Left kidney (tissue), 2 donors: ENCODE measurements around the gene ANAPC13. TPM values are rescaled to one million over a fixed set of nuclear protein-coding genes. Genes with fewer than 3 reads are reported as not detected.

Experiments
- DNase-seq: peaks from one replicate; pipeline ENCODE4 v3.0.0-alpha.2; 2013
- polyA plus RNA-seq: library from polyadenylated mRNA; unstranded; fragments of 120-200 nt; gene quantifications from one replicate; pipeline ENCODE4 v1.2.1, GENCODE V29; 2013; ENCODE audit not compliant: insufficient read length

Gene ANAPC13
- polyA plus RNA-seq, 1 donor, result 136 TPM

DNA sequence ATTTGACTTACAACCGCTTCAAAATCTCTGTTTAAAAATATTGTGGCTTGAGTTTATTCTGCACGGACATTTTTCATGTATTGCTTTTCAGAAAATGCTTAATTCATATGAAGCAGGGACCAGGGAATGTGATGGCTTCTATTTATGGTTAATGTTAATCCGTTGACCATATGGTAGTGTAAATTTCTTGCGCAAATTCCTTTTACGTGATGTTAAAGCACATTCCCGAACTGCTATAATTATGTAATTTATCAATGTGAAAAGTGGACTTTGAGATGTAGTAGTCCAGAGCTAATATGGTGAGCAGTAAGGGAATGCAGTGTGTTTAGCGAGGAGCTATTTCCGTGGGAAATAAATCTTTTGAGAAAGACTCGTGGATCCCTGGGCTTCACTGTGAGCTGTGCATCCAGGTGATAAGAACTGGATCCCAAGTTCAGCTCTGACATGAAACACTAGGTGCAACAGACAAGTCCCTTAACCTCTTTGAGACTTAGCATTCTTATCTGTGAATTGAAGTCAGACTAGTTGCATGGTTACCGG lies 27.3 kb downstream of the ANAPC13 start:
- DNase-seq, result no peak

DNA sequence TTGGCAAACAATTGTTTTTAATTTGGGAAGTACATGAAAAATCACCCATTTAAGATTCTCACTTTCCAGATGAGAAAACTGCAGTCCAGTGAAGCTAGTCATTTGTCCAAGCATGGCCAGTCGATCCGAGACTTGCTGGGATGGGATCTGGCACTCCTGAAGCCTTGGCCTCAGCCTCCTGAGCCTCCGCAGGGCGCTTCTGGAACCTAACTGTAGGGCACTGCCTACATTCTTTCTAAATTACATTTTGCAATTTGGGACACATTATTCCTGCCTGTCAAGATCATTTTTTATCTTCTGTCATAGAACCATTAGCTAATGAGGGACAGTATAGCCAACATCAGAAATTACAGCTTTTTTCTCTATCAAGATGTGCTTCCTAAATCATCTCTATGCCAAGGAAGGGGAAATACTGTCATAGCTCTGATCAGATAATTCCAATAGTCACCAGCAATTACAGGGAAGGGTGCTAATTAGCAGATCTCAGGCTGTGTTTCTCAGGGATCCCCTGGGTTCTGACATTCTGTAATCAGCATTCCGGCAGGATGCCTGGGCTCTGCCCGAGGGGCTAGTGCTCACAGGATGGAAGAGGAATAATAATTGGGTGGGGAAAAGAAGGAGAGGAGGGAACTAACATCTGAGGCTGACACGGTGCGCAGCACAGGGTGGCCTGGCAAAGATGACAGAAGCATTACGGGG lies 28.3 kb downstream of the ANAPC13 start:
- DNase-seq, result no peak

DNA sequence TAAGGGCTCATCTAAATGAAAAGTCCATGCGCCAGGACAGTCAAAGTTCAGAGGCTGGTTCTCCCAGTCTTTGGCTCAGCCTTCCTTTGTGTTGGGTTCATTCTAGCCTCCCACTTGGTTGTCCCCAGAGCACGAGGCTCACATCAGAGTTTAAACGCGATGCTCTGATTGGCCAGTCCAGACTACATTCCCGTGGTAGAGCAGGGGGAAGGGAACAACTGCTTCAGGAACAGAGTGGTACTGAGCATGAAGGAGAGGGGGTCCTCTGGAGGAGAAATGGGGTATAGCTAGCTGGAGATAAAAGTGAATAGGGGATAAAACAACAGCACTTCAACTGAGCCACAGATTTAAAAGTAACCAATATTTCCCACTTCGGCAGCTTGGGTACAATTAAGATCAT lies 32.2 kb downstream of the ANAPC13 start:
- DNase-seq, result no peak

DNA sequence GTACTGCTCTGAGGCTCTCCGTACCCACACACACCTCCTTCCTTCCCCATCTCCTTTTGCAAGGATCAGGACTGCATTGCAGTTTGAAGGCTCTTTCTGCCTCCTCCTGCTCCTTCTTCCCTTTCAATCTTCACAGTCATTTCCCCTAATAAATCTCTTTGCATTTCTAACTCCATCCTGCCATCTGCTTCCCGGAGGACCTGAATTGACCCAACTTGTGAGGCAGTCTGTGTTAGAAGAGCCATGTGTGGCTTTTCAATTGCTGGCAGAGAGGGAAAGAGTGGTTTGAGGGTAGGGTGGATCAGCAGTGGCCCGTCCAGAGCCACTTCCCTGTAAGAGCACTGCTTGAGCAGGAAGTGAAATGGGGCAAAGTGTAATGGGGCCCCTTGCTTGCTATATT lies 35.8 kb downstream of the ANAPC13 start:
- DNase-seq, result no peak

DNA sequence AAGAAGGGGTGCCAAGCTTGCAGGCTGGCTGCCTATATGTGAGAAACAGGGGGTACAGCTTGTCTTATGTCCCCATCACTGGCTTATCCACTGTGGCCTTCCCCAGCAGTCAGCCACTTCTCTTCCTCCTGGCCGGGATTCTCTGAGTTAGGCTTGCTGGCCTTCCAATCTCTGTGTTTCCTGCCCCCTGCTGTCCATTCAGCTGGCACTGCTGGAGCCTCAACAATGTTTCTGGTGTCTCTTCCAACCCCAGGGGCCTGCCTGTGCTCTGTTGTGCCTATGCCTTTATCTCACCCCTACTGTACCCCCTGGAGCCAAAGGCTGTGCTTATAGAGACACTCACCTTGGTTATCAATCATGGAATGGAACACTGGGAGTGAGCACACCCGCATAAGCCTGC lies 36.5 kb downstream of the ANAPC13 start:
- DNase-seq, result no peak

DNA sequence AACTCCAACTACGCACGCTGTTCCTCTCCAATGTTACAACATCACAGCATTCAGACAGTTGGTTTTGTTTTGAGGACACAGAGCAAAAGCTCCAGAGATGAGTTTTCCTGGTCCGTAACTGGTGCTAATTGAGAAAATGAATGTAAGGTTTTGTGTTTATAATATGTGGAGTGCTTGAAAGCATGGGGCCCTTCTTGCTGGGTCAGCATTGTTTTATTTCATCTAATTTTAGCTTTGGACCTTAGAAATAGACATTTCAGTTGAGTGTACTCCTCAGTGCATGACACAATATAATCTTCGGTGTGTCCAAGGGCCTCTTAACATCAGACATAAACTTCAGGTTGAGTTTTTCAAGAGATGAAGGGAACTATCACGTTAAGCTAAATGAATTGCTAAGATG lies 37.1 kb downstream of the ANAPC13 start:
- no peak for DNase-seq

DNA sequence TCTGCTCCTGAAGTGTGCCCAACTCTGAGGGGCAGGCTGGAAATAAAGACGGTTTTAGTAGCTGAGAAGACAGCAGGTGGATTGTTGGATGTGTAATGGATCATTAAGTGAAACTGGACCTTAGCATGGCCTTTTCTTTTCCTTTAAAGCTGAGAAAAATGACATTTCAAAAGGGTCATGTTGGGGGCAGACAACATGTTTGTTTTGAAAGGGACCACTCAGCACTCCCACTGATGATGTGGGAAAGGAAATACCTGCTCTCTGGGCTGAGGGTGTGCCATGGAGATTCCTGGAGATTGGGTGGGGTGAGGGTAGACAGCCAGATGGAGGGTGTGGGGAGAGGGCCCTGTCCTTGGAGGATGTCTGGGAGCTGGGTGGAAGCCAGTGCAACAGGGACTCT lies 38.4 kb downstream of the ANAPC13 start:
- no peak for DNase-seq

DNA sequence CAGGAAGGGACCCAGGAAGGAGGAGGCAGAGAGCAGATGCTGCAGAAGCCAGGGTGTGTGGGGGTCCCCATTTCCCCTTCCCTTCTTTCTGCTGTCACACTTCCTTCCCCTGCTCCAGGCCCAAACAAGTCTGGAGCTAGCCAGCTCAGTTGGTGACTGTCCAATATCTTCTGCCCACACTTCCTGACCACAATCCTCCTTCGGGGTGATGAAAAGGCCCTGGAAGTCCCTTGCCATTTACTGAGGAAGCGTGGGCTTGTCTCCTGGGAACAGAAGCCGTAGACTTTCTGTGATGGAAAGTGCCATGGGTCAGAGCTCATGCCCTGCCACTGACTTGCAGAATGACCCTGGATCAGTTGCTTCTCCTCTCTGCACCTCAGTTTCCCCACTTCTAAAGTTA lies 39.0 kb downstream of the ANAPC13 start:
- DNase-seq, result no peak

DNA sequence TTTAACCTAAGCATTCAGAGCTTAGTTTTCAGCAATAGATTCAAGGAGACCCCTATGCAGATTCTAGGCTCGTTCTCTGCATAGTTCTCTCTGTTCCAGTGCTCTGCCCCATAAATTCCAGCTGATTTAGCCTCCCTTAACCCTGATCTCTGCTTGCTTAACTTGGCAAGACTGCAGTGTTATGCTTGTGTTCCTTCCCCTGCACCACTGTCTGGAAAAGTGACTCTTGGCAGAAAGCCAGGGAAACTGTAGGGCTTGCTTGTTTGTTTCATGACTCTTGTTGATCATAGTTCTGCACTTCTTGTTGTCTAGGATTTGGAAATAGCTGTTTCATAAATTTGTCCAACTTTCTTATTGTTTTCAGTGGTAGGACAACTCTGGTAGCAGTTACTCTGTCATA lies 40.1 kb downstream of the ANAPC13 start:
- peak; percentile 80 for DNase-seq

DNA sequence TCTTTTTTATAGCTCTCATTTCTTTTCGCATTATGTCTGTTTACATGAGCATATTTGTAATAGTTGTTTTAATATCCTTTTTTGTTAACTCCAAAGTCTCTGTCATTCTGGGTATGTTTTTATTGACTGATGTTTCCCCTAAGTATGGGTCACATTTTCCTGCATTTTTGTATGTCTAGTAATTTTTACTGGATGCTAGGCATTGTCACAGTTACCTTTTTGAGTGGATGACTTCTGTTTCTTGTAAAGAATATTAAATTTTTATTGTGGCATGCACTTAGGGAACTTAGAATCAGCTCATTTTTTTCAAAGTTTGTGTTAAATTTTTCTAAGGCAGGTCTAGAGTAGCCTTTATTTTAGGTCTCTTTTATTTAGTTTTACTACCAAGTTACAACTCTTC lies 40.7 kb downstream of the ANAPC13 start:
- no peak for DNase-seq

DNA sequence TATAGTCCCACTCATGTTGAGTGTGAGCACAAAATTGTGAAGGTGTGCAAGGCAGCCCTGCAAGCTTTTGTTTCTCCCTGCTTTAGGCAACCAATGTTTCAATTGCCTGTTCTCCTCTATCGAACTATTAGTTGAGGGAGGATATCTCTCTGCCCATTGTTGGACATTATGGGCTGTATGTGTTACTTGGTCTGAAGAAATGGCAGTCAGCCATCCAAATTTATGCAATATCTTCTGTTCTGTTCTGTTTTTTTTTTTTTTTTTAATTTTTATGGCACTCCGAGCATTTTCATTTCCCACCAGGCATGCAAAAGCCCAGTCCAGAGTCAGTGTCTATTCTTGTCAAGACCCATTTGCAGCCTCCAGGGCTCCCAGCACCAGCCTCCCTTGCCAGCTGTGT lies 44.0 kb downstream of the ANAPC13 start:
- DNase-seq, result no peak

DNA sequence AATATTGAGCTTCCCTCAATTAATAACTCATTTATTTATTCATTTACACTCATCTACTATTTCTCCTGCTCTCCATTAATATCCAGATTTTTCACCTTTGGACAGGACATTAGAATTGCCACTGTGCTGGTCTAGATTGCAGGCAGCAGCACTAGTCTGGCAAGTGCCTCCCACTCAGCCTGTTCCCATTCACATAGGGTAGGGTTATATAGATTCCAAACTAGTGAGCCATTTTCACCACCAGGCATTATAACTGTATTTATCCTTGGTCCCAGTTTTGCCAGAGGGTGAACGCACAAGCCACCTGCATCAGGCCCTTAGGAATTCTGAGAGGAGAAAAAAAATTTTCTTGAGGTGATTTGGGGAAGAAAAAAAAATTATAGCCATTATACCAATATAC lies 44.5 kb downstream of the ANAPC13 start:
- DNase-seq, result no peak

DNA sequence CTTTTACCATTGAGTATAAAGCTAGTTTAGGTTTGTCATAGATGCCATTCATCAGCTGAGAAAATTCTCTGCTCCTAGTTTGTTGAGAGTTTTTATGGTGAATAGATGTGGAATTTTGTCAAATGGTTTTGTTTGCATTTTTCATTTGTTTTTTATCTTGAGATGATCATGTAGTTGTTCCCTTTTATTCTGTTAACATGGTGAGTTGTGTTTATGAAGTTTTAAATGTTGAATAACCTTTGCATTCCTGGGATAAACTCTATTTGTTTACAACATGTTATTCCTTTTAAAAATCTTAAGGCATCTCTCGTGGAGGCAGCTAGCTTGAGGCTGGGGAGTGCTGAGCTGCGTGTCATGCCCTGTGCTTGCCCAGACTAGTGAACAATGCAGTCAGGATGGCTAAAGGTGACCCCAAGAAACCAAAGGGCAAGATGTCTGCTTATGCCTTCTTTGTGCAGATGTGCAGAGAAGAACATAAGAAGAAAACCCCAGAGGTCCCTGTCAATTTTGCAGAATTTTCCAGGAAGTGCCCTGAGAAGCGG lies 48.5 kb downstream of the ANAPC13 start:
- no peak for DNase-seq

DNA sequence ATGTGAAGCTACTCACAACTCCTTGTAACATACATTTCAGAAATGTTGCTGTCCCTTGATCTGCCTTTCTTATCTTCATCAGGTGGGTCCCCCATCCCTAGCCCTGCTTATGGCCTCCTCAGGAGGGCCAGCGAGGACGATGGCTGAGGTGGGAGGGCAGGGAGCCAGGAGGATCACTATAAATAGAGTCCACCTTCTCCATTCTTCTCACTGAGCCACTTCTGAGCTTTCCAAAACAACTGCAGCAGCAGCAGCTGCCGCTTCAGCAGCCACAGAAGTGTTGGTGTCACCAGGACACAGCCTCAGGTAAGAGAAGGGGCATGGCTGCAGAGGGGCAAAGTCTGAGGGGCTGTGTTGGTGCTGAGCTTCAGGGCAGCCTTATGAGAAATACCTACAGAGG lies 53.5 kb downstream of the ANAPC13 start:
- DNase-seq, result no peak

DNA sequence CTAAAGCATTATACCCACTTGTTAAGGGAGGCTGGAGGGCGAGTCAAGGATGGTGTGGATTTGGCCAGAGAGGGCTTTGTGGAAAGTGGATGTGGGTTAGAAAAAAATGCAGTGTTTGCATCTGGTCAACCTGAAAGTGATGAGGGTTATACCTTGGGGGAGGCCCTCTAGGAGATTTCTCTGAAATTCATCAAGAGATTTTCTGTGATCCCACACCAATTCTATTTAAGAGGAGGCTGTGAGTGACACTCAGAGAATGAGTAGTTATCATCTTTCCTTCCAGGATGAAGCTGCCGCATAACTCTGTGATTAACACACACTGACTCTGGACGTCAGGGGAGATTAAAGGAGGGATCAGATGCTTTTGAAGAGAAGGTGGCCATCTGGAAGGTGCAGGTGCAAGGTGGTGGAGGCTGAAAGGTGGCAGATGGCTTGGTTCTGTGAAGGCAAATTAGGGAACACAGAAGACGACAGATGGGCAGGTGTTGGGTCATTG lies 54.8 kb downstream of the ANAPC13 start:
- DNase-seq, result no peak

DNA sequence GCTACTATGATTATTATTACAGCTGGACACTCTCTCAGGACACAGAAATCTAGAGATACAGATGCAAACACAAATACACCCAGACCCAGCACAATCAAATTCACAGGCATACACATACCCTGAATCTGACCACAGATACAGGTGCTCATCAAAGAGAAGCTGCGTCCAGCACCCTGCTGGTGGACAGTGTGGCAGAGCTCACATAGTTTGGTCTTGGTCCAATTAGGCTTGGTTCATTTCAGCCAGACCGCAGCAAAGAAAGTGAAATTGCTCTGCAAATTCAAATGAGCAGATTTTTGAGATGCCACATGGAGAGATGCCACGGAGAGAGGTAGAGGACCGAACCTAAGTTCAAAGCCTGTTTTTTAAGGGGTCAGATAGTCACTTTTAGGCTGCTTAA lies 55.6 kb downstream of the ANAPC13 start:
- DNase-seq, result no peak

DNA sequence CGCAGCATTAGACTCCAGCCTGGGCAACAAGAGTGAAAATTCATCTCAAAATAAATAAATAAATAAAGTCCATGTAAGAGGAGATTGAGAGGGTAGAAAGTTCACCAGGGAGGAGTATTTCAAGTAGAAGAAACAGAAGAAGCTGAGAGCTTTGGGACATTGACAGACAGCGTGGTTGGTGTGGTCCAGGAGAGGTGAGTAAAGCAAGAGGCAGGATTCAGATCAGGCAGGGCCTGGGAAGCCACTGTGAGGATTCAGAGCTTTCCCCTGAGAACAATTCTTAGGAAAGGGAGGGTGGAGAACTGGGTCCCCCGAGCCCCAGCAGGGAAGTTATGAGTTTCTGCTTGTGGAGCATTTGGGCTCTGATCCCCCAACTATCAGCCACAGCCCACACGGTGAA lies 57.4 kb downstream of the ANAPC13 start:
- DNase-seq, result no peak

Other genes with a start within 250 kb of the ANAPC13 start
- gene RYK, start 235.1 kb downstream of the ANAPC13 start, polyA plus RNA-seq, result 118 TPM
- gene AMOTL2, start 111.5 kb downstream of the ANAPC13 start, polyA plus RNA-seq, result 75.0 TPM
- gene CEP63, start 72 bp upstream of the ANAPC13 start, polyA plus RNA-seq, result 44.4 TPM
- 1.6 TPM for gene KY, start 165.0 kb upstream of the ANAPC13 start, polyA plus RNA-seq